CD14-positive monocyte (primary cell): ENCODE results near the gene SCUBE3. TPM values are rescaled to one million over a fixed set of nuclear protein-coding genes. Genes with fewer than 3 reads are reported as not detected.

Experiments used
- DNase-seq, 3 donors: peaks; one replicate each; pipeline ENCODE4 v3.0.0-alpha.2; 2011 to 2022
- H2AFZ ChIP-seq: 2 replicates; pipeline ENCODE4 v1.6.0; 2012; ENCODE audit warnings: mild to moderate bottlenecking, low read depth, low read length, inconsistent platforms; ENCODE audit not compliant: insufficient read depth, poor library complexity, severe bottlenecking
- H3K27ac ChIP-seq, 2 donors: 1 replicate in 1 of 2; 2 replicates in 1 of 2; pipeline ENCODE4 v1.5.1; 2012 to 2013; ENCODE audit warnings: low read length in 2 of 2, control low read depth in 1 of 2, inconsistent platforms in 1 of 2, low read depth in 1 of 2, mild to moderate bottlenecking in 1 of 2
- H3K27me3 ChIP-seq, 2 donors: one replicate each; pipeline versions ENCODE4 v1.6.0 to v1.6.1; 2011 to 2013; ENCODE audit warnings: low read length in 2 of 2; ENCODE audit not compliant: control insufficient read depth in 2 of 2, insufficient read depth in 2 of 2
- H3K36me3 ChIP-seq, 2 donors: replicated peaks in 1 of 2; 1 replicate in 1 of 2; 2 replicates in 1 of 2; pipeline versions ENCODE4 v1.5.1 to v1.6.1; 2012 to 2013; ENCODE audit warnings: low read length in 2 of 2, control low read depth in 1 of 2, inconsistent platforms in 1 of 2, mild to moderate bottlenecking in 1 of 2; ENCODE audit not compliant: insufficient read depth in 2 of 2, control insufficient read depth in 1 of 2
- H3K4me1 ChIP-seq, 2 donors: 1 replicate in 1 of 2; 2 replicates in 1 of 2; pipeline versions ENCODE4 v1.5.1 to v1.6.1; 2012 to 2013; ENCODE audit warnings: low read length in 2 of 2, control low read depth in 1 of 2, inconsistent platforms in 1 of 2, mild to moderate bottlenecking in 1 of 2, moderate library complexity in 1 of 2; ENCODE audit not compliant: insufficient read depth in 2 of 2, control insufficient read depth in 1 of 2
- H3K4me2 ChIP-seq: replicated peaks from 2 replicates; pipeline ENCODE3; 2012; ENCODE audit warnings: low read length, moderate library complexity, mild to moderate bottlenecking; ENCODE audit not compliant: poor library complexity, severe bottlenecking; ENCODE audit errors: extremely low read depth
- H3K4me3 ChIP-seq, 3 experiments: fragments of 200-600 bp in 1 of 3; sonication (generic) in 1 of 3; replicated peaks in 1 of 3; 1 replicate in 2 of 3; 2 replicates in 1 of 3; pipeline ENCODE4 v1.5.1; 2011 to 2013; ENCODE audit warnings: low read length in 3 of 3, mild to moderate bottlenecking in 3 of 3, control low read depth in 2 of 3, low read depth in 2 of 3, inconsistent platforms in 1 of 3, moderate library complexity in 1 of 3
- H3K79me2 ChIP-seq: 2 replicates; pipeline ENCODE4 v1.6.0; 2012; ENCODE audit warnings: mild to moderate bottlenecking, control low read depth, inconsistent platforms, low read length, moderate library complexity; ENCODE audit not compliant: insufficient read depth
- H3K9ac ChIP-seq: 2 replicates; pipeline ENCODE4 v1.6.0; 2017; ENCODE audit warnings: low read length, mild to moderate bottlenecking; ENCODE audit not compliant: insufficient read depth, poor library complexity, severe bottlenecking
- H3K9me3 ChIP-seq, 2 donors: replicated peaks in 1 of 2; 1 replicate in 1 of 2; 2 replicates in 1 of 2; pipeline versions ENCODE4 v1.5.1 to v1.6.1; 2012 to 2013; ENCODE audit warnings: low read length in 2 of 2, control low read depth in 1 of 2; ENCODE audit not compliant: control insufficient read depth in 1 of 2, insufficient read depth in 1 of 2
- H4K20me1 ChIP-seq: 2 replicates; pipeline ENCODE4 v1.6.0; 2012; ENCODE audit warnings: mild to moderate bottlenecking, low read length, control low read depth, moderate library complexity; ENCODE audit not compliant: insufficient read depth
- H3K27ac Mint-ChIP-seq, 7 donors: one replicate each; pipeline ENCODE4 v1.8.0; 2020; ENCODE audit warnings: mild to moderate bottlenecking in 7 of 7, mixed read lengths in 7 of 7, moderate library complexity in 6 of 7, inconsistent platforms in 2 of 7
- H3K27me3 Mint-ChIP-seq, 3 donors: one replicate each; pipeline ENCODE4 v1.8.0; 2021 to 2022; ENCODE audit warnings: low read depth in 3 of 3, mild to moderate bottlenecking in 3 of 3, mixed read lengths in 3 of 3, moderate library complexity in 3 of 3, inconsistent platforms in 1 of 3
- H3K36me3 Mint-ChIP-seq, 2 donors: one replicate each; pipeline ENCODE4 v1.8.0; 2020; ENCODE audit warnings: mixed read lengths in 2 of 2, inconsistent platforms in 1 of 2, mild to moderate bottlenecking in 1 of 2
- H3K4me1 Mint-ChIP-seq: one replicate; pipeline ENCODE4 v1.8.0; 2020; ENCODE audit warnings: mild to moderate bottlenecking, mixed read lengths
- H3K4me3 Mint-ChIP-seq, 2 donors: one replicate each; pipeline ENCODE4 v1.8.0; 2020; ENCODE audit warnings: mild to moderate bottlenecking in 2 of 2, mixed read lengths in 2 of 2, moderate library complexity in 1 of 2
- H3K9me3 Mint-ChIP-seq, 7 donors: one replicate each; pipeline ENCODE4 v1.8.0; 2020 to 2022; ENCODE audit warnings: mixed read lengths in 7 of 7, mild to moderate bottlenecking in 6 of 7, moderate library complexity in 6 of 7, inconsistent platforms in 2 of 7
- CTCF ChIP-seq: fragments of 200-600 bp; IDR thresholded peaks from one replicate; pipeline ENCODE4 v1.8.0; 2022; ENCODE audit warnings: antibody characterized with exemption, mild to moderate bottlenecking
- WGBS: methylation state at CpG from one replicate; pipeline ENCODE4 v1.1.5; 2013; ENCODE audit warnings: missing lambda C conversion rate; ENCODE audit not compliant: insufficient coverage; 5-methylcytosine and 5-hydroxymethylcytosine counted together
- intact Hi-C, 2 donors: fragments of 100-400 bp; cut with micrococcal nuclease; formaldehyde crosslinking; loops; one replicate each; pipeline versions ENCODE4 v1.15.0 to v1.15.1; 2023
- polyA plus RNA-seq, 3 donors: library from polyadenylated mRNA; depleted of rRNA in 1 of 3; unstranded in 2 of 3; stranded (reverse) in 1 of 3; fragments of 300-500 nt in 2 of 3; fragments of >200 nt in 1 of 3; fragmentation: Illumina TruSeq in 2 of 3; gene quantifications; 1 replicate in 2 of 3; 2 replicates in 1 of 3; pipeline ENCODE4 v1.2.3, GENCODE V29; 2012 to 2021

SCUBE3 gene
- polyA plus RNA-seq, 3 donors, result not detected

GRCh38 chr6:35299674-35300073 lies 85.9 kb downstream of the SCUBE3 start:
- peak overlapping the region; percentile 26 to 94 (median 88) for H3K4me3 ChIP-seq
- intact Hi-C loops, result loop anchor here (2.0 to 10.0 kb wide), 6 partner anchors 13 to 435 kb away; partner anchors contain the start of genes RPL10A (in 2 of the 2), ARMC12 (in 1 of the 2) and PPARD (in 1 of the 2)
- H3K4me1 ChIP-seq, result peaks cover 77 to 80% of the 10 kb centered on the region in 2 donors
- WGBS, result 0% methylated on average over 3 of the region's 4 CpGs
- H3K79me2 ChIP-seq, result peaks cover 66% of the 10 kb centered on the region
- H2AFZ ChIP-seq, result no peak overlapping the region
- peak overlapping the region; percentile 77 to 94 for H3K27ac ChIP-seq
- peak overlapping the region; percentile 27 for H3K9ac ChIP-seq
- Mint-ChIP-seq H3K36me3 (peaks cover 27 to 50% of the 10 kb centered on the region in 2 donors), H3K4me1 (peaks cover 75% of the 10 kb centered on the region), H3K27me3 (peaks cover 0 to 4% (median 0%) of the 10 kb centered on the region in 3 donors), H3K4me3 (peak overlapping the region; percentile 67 to 90), H3K27ac (peak overlapping the region; percentile 91 to 97 (median 96)), H3K9me3 (no peaks in the 10 kb centered on the region)
- peak overlapping the region; percentile 94 for H3K4me2 ChIP-seq
- no peaks in the 10 kb centered on the region for H3K9me3 ChIP-seq
- DNase-seq, result peak; percentile 61 to 79 (median 77)
- H3K27me3 ChIP-seq, result no peaks in the 10 kb centered on the region
- H3K36me3 ChIP-seq, result peaks cover 13 to 28% of the 10 kb centered on the region in 2 donors
- TF ChIP-seq CTCF, result no peak
- no peaks in the 10 kb centered on the region for H4K20me1 ChIP-seq

GRCh38 chr6:35300848-35301247 lies 87.1 kb downstream of the SCUBE3 start:
- Histone ChIP-seq H4K20me1 (no peaks in the 10 kb centered on the region), H3K4me1 (peaks cover 77 to 80% of the 10 kb centered on the region in 2 donors), H3K4me3 (peak overlapping the region in 1 of 3 experiments; percentile 94), H3K36me3 (peaks cover 2 to 18% of the 10 kb centered on the region in 2 donors), H3K4me2 (peak overlapping the region; percentile 94), H3K9ac (peak overlapping the region; percentile 27), H3K79me2 (peaks cover 77% of the 10 kb centered on the region), H3K27me3 (no peaks in the 10 kb centered on the region), H2AFZ (no peak overlapping the region), H3K27ac (peak overlapping the region; percentile 77 to 94), H3K9me3 (no peaks in the 10 kb centered on the region)
- peak in 2 of 3 donors; percentile 46 to 47 for DNase-seq
- TF ChIP-seq CTCF, result no peak
- H3K9me3 Mint-ChIP-seq, result no peaks in the 10 kb centered on the region
- peaks cover 75% of the 10 kb centered on the region for H3K4me1 Mint-ChIP-seq
- intact Hi-C loops, result no loop called here
- peak overlapping the region; percentile 91 to 97 (median 96) for H3K27ac Mint-ChIP-seq
- H3K4me3 Mint-ChIP-seq, result peak overlapping the region; percentile 67 to 90
- peaks cover 0 to 4% (median 0%) of the 10 kb centered on the region in 3 donors for H3K27me3 Mint-ChIP-seq
- peaks cover 15 to 44% of the 10 kb centered on the region in 2 donors for H3K36me3 Mint-ChIP-seq

Other genes starting within 250 kb of the SCUBE3 start
- gene TCP11, start 72.6 kb upstream of the SCUBE3 start, polyA plus RNA-seq, result not detected
- gene ZNF76, start 45.8 kb downstream of the SCUBE3 start, polyA plus RNA-seq, result 10 to 100 TPM in 1 of 3 donors, 1 to 10 TPM in 2; 6.8 to 49.7 (median 9.6) TPM
- 100 to 1,000 TPM in 1 of 3 donors, 10 to 100 TPM in 2; 41.2 to 110 (median 59.3) TPM for gene DEF6, start 83.9 kb downstream of the SCUBE3 start, polyA plus RNA-seq
- 10 to 100 TPM in 1 of 3 donors, 1 to 10 TPM in 2; 1.2 to 22.0 (median 2.4) TPM for gene PPARD, start 128.6 kb downstream of the SCUBE3 start, polyA plus RNA-seq
- gene FANCE, start 238.4 kb downstream of the SCUBE3 start, polyA plus RNA-seq, result 1 to 10 TPM; 1.8 to 3.0 (median 2.9) TPM